Inferior parietal cortex (tissue), 1 donor: ENCODE measurements around the gene SRR.

Experiments used
- DNase-seq: peaks from one replicate; pipeline ENCODE4 v3.0.0-alpha.2; 2016; ENCODE audit errors: extremely low spot score

SRR gene

DNA sequence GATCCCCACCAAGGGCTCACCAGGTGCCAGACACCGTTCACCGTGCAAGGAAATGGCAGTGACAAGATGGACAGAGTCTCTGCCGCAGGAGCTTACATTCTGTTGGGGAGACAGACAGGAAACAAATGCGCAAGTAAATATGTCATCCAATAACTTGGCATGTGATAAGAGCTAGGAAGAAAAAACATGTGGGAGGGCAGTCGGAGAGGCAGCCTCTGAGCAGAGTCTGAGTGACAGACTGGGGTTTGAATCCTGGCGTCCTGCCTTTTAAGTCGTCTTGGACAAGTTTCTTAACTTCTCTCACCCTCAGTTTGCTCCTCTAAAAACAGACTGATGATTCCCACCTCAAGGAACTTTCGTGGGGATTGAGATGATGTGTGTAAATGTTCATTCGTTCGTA is 40.8 kb downstream of the SRR start:
- no peak for DNase-seq

DNA sequence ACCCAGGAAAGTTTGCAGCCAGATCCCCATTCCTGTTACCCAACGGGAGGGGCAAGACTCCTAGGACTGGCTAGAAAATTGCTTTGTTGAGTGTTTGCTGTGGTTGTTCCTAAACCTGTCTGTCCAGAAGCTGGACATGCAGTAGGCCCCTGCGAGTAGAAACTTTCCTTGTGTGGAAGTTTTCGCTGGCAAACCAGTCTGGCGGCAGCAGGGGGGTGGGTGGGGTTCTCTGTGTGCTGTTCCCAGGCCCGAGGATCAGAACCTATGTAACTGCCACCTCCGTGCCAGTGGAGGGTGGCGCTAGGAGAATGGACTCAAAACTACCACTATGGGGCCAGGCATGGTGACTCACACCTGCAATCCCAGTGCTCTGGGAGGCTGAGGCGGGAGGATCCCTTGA is 42.7 kb downstream of the SRR start:
- no peak for DNase-seq

DNA sequence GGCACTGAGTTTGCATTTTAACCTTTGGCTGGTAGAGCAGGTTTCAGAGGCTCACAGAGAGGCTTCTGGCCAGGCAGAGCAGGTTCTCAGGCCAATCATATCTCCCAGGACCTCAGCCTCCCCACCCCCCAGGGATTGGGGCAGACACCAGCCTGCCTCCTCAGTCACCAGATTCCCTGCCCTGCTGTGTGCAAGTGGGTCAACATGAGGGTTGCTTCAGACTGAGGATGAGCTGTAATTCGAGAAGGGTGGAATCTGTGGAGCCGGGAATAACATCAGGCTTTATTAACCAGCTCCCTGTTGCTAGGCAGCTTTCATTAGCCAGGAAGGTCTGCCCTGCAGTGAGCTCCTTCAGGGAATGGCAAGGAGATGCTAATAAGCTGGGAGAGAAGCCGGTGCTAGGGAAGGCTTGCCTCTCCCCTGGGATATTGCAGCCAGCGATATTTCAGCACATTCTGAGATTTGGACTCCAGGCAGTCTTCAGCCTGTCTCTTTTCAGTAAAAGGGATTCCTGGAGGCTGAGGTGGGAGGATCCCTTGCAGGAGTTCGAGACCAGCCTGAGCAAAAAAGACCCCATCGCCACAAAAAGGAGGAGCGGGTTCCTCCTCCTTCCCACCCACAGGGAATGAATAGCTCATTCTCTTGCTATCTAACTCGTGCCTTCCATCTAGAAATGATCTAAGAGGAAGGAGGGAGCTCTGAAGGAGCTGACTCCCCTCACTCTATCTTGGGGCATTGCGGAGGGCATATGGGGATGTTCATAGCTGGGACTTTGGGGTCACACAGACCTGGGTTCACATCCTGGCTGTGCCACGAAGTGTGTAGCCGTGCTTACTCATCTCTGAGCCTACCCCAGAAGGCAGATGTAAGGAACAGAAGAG is 44.3 kb downstream of the SRR start:
- DNase-seq, result no peak

DNA sequence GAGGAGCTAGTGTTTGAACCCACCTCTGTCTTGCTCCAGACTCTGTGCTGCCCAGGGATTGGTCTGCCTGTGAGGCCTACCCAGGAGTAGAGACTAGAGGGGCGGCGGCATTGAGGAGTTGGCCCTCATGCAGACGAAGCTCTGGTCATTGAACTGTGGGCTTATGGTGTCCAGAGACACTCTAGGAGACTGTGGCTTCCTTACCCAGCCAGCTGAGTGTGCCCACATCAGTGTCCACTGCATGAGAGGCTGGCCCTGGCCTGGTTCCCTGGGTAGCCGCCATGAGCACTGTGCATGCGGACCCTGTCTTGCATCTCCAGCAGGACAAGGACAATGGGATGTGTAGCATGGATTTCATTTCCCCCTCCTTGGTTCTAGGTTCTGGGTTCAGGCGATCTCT is 47.5 kb downstream of the SRR start:
- DNase-seq, result no peak

DNA sequence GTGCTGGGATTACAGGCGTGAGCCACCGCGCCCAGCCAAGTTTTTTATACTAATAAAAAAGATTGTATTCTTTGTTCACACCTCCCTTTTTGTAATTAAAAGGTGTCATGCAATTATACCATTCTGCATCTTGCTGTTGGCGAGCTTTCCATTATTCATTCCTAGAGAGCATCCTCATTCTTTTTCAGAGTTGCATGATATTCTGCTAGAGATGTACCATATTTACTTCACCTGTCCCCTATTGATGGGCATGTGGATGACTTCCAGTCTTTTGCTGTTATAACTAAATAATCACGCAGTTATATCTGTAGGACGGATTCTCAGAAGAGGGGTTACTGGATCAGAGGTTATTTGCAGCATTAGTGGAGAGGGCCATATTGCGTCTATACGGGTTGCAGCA is 50.6 kb downstream of the SRR start:
- no peak for DNase-seq

DNA sequence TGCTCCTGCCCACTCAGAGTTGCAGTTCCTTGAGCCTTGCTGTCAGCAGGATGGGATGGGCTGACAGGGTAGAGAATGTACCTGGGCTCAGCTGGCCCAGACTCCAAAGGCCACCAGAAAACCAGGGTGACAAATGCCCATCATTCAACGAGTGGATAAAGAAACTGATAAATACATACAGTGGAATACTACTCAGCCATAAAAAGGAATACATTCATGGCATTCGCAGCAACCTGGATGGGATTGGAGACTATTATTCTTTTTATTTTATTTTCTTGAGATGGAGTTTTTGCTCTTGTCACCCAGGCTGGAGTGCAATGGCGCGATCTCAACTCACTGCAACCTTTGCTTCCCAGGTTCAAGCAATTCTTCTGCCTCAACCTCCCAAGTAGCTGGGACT is 53.5 kb downstream of the SRR start:
- DNase-seq, result no peak

DNA sequence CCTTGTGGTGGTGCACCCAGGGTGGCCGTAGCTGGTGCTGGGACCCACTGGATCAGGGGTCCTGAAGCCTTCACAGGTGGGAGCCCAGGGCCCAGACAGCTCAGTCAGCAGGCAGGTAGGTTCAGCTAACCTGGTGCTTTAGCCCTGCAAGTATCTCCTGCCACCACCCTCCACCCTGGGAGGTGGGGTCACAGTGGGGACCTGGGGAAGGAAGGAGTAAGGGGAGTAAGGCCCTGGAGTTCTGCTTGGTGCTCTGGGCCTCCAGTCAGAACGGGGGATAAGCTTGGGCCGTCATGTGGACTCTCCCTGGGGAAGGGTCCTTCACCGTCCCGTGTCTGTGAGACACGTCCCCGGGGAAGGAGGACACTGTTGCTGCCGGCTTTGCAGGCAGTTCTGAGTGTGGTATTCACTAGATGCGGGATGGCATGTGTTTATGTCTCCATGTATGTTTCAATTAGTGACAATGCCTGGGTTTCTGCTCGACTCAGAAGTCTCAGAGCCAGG is 54.2 kb downstream of the SRR start:
- DNase-seq, result no peak

DNA sequence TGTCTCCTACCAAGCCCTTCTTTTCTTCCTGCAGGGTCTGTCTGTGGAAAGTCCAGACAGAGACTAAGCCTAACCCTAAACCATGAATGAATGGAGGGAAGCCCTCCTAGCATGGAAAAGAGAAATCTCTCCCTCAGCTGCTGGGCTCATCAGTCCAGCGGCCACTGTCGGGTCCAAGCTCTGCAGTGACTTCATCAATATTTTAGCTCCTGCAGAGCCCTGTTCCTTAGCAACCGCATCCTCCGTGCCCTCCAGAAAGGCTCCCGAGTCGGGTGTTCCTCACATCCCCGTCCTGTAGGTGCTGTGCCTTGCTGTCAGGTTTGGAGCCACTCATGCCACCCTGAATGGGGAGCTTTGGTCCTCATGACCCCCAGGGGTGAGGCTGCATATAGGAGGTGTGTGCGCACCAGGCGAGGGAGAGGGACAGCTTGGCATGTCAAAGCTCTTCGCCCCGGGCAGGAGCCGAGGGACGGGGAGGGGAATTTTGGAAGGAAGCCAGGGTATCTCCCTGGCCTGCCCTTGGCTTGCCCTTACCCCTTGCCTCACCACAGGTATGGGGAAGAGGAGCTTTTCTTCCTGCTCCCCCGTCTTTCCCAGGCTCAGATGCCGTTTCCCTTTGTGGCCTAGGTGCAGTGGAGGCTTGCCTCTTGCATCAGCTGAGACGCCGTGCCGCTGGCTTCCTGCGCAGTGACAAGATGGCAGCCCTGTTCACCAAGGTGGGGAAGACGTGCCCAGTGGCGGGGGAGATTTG is 57.4 kb downstream of the SRR start:
- no peak for DNase-seq

DNA sequence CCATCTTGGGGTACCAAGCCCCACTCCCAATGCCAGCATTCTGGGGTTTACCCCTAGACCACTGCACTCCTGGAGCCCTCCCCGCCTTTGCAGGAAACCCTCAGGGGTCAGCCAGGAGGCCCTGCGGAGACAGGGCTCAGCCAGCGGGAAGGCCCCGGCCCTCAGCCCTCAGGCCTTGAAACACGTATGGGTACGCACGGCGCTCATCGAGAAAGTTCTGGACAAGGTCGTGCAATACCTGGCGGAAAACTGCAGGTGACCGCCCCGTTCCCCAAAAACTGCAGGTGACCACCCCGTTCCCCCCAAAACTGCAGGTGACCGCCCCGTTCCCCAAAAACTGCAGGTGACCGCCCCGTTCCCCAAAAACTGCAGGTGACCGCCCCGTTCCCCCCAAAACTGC is 58.3 kb downstream of the SRR start:
- no peak for DNase-seq

DNA sequence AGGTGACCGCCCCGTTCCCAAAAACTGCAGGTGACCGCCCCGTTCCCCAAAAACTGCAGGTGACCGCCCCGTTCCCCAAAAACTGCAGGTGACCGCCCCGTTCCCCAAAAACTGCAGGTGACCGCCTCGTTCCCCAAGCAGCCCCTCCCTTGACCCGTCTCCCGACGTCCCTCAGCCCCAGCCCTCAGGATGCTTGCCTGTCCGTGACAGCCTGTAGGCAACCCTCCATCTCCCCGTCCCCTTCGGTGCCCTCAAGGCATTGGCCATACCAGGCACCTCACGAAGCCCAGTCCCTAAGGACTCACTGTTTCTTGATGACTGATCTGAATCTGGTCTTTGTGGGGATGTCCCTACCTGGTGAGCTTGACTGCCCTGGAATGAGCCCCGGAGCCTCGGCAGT is 58.7 kb downstream of the SRR start:
- DNase-seq, result no peak

DNA sequence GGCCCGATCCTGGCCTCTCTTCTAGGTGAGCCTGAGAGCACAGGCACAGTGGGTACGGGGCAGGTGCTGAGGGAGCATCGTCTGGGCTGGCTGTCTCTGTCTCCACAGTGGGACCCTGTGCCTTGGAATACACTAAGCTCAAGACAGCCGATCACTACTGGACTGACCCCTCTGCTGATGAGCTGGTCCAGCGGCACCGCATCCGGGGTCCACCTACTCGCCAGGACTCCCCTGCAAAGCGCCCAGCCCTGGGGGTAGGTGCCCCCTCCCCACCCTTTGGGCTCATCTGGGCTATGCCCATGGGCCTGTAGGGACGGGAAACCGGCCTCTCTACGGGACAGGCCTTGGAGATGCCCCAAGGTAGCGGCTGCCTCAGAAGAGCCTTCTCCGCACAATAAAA is 59.1 kb downstream of the SRR start:
- no peak for DNase-seq

DNA sequence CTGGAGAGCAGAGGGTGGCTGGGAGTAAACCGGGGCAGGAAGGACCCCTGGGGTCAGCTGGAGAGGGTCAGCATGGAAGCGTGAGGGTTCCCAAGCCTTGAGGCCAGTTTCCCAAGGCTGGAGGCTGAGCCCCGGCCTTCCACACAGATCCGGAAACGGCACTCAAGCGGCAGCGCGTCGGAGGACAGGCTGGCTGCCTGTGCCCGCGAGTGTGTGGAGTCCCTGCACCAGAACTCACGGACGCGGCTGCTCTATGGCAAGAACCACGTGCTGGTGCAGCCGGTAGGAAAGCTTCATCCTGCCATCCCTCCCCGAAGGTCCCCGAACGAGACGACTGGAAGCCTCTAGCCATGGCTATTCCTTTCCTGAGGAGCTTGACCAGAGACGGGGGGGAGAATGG is 59.6 kb downstream of the SRR start:
- DNase-seq, result no peak

DNA sequence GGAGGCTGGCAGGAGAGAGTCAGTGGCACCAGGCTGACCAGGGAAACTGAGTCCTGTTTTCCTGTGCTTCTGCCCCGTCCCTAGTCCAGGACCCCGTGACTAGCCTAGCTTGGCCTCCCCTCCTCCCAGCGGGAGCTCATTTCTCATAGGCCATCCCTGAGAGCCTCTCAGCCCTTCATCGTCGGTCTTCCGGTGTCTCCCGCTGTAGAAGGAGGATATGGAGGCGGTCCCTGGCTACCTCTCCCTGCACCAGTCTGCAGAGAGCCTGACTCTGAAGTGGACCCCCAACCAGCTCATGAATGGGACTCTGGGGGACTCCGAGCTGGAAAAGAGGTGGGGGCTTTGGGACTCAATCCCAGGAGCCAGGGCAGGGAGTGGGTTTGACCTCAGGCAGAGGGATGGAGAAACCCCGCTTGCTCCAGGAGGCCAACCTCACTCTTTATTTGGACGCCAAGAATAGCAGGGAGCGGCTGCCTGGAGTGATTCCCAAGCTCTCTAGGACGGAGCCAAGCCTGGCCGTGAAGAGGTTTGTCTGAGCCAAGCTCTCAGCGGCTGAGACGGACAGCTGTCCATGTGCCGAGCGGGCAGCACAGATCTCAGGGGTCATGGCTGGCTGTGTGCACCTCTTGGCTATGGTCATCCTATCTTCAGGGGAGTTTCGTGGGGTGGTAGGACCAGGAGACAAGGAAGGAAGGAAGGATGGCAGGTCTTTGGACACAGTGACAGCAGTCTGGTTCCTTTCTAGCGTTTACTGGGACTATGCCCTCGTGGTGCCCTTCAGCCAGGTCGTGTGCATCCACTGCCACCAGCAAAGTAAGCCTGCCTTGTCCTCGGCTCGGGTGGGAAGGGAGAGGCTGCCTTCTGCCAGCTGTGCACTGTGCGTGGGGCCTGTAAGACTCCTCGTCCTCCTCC is 60.4 kb downstream of the SRR start:
- DNase-seq, result no peak

DNA sequence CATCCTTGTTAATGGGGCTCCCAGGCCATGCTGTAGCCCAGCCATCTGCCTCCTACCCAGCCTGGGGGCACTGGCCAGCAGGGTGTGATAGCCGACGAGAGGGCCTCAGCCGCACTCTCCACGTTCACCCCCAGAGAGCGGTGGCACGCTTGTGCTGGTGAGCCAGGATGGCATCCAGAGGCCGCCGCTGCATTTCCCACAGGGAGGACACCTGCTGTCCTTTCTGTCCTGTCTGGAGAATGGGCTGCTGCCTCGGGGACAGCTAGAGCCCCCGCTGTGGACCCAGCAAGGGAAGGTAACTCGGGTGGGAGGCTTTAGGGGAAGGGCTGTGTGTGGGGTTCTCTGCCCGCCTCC is 61.0 kb downstream of the SRR start:
- DNase-seq, result no peak

DNA sequence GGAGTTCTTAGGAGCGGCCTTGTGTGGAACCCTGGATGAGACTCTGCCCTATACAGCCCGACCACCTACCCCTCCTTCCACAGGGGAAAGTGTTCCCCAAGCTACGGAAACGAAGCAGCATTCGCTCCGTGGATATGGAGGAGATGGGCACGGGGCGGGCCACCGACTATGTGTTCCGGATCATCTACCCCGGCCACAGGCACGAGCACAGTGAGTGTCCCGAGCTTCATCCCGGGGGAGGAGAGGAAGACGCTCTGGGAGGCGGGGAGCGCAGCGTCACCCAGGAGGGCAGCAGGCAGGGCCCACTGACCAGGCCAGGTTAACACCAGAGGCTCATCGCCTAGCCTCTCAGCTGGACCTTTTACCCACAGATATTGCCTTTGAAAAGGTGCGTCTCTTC is 61.4 kb downstream of the SRR start:
- no peak for DNase-seq

DNA sequence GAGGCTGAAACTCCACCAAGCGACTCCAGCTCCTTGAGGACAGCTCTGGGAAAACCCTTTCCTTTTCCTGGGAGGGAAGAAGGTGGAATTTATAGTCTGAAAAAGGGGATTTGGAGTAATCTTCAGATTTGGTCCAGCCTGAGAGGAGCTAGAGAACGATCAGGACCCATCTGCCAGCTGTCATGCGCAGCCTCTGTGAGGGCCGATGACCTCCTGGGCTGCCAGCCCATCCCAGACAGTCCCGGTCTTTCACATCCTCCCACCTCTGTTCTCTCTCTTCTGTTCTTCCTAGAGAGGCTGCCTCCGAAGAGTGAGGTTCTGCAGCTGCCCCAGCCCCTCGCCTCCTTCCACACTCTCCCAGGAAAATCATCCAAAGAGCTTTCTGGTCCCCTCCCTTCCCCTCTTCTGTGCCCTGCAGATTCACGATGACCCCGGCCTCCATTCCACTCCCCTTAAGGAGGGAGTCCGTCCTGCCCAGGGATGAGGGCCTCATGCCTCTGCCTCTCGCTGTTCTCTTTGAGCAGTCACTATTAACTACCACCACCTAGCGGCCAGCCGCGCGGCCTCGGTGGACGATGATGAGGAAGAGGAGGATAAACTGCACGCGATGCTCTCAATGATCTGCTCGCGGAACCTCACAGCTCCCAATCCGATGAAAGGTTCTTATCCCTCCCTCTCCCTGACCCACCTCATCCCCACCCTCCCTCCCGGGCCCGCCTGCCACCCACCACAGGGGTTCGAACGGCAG is 63.2 kb downstream of the SRR start:
- DNase-seq, result no peak

DNA sequence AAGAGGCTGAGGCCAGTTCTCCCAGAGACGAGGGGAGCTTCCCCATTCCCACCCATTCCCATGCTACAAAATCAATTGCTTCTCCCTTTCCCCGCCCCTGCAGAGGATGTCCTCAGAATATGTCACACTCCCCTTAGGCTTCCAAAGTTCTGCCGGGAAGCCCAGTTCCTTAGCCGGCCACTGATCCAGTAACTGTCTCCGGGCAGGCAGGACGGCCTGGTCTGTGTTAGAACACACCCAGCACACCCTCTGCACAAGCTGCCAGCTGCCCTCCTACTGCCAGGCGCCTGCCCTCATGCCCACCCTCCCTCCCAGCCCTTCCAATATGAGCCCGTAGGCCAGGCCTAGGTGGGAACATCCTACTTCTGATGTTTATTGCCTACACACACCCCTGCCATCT is 64.6 kb downstream of the SRR start:
- DNase-seq, result no peak

DNA sequence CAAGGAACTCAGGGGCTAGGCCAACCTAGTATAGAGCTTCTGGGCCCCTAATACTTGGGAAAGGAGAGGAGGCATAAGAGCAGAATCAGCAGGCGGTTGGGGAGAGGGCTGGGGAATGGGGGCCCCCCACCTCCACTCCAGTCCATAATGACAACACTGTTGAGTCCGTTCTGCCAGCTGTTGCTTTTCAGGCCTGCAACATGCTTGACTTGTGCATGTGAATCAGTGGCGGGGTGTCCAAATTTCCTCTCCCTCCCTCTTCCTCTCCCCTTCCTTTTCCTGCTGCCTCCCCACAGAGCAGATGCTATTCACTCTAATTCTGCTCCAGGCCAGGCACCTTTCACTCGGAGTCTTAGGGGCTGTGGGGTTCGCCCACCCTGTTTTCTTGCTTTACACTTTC is 65.3 kb downstream of the SRR start:
- no peak for DNase-seq

DNA sequence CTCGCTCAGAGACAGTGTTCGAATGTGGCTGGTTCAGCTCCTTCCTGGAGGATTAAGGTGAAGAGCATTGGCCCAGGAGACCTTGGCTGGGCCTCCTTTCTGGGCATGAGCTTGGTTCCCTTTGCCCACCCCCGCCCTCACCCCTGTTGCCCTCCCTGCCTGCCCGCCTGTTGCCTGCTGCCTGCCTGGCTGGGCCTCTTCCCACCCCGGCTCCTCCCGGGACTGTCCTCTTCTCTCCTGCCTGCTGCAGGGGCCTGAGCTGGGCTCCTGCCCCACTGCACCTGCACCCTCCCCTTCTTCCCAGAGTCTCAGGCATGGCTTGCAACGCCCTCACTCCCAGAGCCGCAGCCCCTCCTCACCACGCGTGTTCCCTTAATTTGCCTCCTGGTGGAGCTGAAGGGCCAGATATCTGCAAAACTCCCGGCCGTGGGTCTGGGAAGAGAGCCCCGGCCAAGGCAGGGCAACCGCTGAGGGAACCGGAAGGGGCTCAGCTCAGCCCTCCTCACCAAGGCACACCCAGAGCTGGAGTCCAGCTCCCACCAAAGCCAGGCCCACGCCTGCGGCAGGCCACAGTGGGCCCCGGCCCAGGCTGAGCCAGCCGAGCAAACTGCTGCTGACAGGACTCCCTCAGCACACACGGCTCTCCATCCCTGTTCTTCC is 65.9 kb downstream of the SRR start:
- DNase-seq, result no peak

DNA sequence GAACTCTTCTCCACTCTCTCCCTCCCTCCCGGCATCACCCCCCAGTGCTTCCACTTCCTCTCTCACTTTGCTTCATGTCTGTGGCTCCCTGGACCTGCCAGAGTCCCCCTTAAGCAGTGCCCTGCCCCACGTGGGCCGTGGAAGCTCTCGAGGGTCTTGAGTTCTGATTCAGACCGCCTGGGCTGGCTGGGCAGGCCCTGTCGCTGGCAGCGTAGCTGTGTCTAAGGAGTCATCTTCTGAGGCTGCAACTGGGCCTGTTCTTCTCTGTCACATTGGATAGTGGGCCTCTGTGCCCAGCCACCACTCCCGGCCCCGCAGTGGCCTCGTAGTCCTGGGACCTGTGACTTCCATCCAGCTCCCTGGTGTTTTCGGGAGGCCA is 66.5 kb downstream of the SRR start:
- DNase-seq, result no peak
